Trophoblast cell (in vitro differentiated cells and primary cell): Measurements from ENCODE around the gene CMTM6.

Experiments
- DNase-seq, 2 donors: peaks; one replicate each; pipeline ENCODE4 v3.0.0-alpha.2; 2016
- H2AFZ ChIP-seq: 2 replicates; pipeline ENCODE4 v1.6.1; 2013; ENCODE audit warnings: low read length, moderate library complexity, mild to moderate bottlenecking; ENCODE audit not compliant: insufficient read depth, poor library complexity
- H2AK5ac ChIP-seq: 2 replicates; pipeline ENCODE4 v1.6.1; 2013; ENCODE audit warnings: mild to moderate bottlenecking, low read length
- H2BK120ac ChIP-seq: 2 replicates; pipeline ENCODE4 v1.6.1; 2013; ENCODE audit warnings: low read length, mild to moderate bottlenecking, moderate library complexity; ENCODE audit not compliant: insufficient read depth, poor library complexity
- H2BK12ac ChIP-seq: 2 replicates; pipeline ENCODE4 v1.6.1; 2013; ENCODE audit warnings: mild to moderate bottlenecking, low read length, moderate library complexity
- H2BK5ac ChIP-seq: 2 replicates; pipeline ENCODE4 v1.6.1; 2013; ENCODE audit warnings: low read length, low read depth, moderate library complexity, mild to moderate bottlenecking; ENCODE audit not compliant: poor library complexity
- H3K14ac ChIP-seq: 2 replicates; pipeline ENCODE4 v1.6.1; 2013; ENCODE audit warnings: mild to moderate bottlenecking, low read length
- H3K18ac ChIP-seq: 2 replicates; pipeline ENCODE4 v1.6.1; 2013; ENCODE audit warnings: mild to moderate bottlenecking, low read length
- H3K23ac ChIP-seq: 2 replicates; pipeline ENCODE4 v1.6.1; 2013; ENCODE audit warnings: low read length
- H3K27ac ChIP-seq: 2 replicates; pipeline ENCODE4 v1.5.1; 2013; ENCODE audit warnings: low read depth, mild to moderate bottlenecking, inconsistent platforms, low read length, moderate library complexity
- H3K27me3 ChIP-seq: 2 replicates; pipeline ENCODE4 v1.6.1; 2013; ENCODE audit warnings: inconsistent platforms, mild to moderate bottlenecking, low read length, moderate library complexity; ENCODE audit not compliant: insufficient read depth
- H3K36me3 ChIP-seq, 2 experiments: 1 replicate in 1 of 2; 2 replicates in 1 of 2; pipeline ENCODE4 v1.6.1; 2013; ENCODE audit warnings: low read length in 2 of 2, mild to moderate bottlenecking in 2 of 2, moderate library complexity in 1 of 2; ENCODE audit not compliant: insufficient read depth in 2 of 2, control insufficient read depth in 1 of 2
- H3K4ac ChIP-seq: 2 replicates; pipeline ENCODE4 v1.6.1; 2013; ENCODE audit warnings: low read depth, mild to moderate bottlenecking, low read length, moderate library complexity
- H3K4me1 ChIP-seq, 2 experiments: 1 replicate in 1 of 2; 2 replicates in 1 of 2; pipeline ENCODE4 v1.6.1; 2013; ENCODE audit warnings: low read length in 2 of 2, mild to moderate bottlenecking in 2 of 2, moderate library complexity in 1 of 2; ENCODE audit not compliant: insufficient read depth in 2 of 2, control insufficient read depth in 1 of 2
- H3K4me2 ChIP-seq: 2 replicates; pipeline ENCODE4 v1.6.1; 2013; ENCODE audit warnings: inconsistent platforms, mild to moderate bottlenecking, low read length, moderate library complexity
- H3K4me3 ChIP-seq: 2 replicates; pipeline ENCODE4 v1.5.1; 2013; ENCODE audit warnings: mild to moderate bottlenecking, low read depth, low read length, inconsistent platforms
- H3K79me1 ChIP-seq: one replicate; pipeline ENCODE4 v1.6.1; 2013; ENCODE audit warnings: low read length
- H3K79me2 ChIP-seq: 2 replicates; pipeline ENCODE4 v1.6.1; 2013; ENCODE audit warnings: low read length, mild to moderate bottlenecking; ENCODE audit not compliant: control insufficient read depth, insufficient read depth, poor library complexity
- H3K9ac ChIP-seq: 2 replicates; pipeline ENCODE4 v1.6.1; 2013; ENCODE audit warnings: mild to moderate bottlenecking, low read length
- H3K9me3 ChIP-seq: 2 replicates; pipeline ENCODE4 v1.6.1; 2013; ENCODE audit warnings: low read depth, mild to moderate bottlenecking, control low read depth, inconsistent platforms, low read length; ENCODE audit not compliant: insufficient read depth
- H4K12ac ChIP-seq: 2 replicates; pipeline ENCODE4 v1.6.1; 2013; ENCODE audit warnings: low read depth, mild to moderate bottlenecking, low read length, moderate library complexity
- H4K8ac ChIP-seq: 2 replicates; pipeline ENCODE4 v1.6.1; 2013; ENCODE audit warnings: low read depth, mild to moderate bottlenecking, low read length, moderate library complexity
- H4K91ac ChIP-seq: one replicate; pipeline ENCODE4 v1.6.1; 2013; ENCODE audit warnings: low read depth, mild to moderate bottlenecking, low read length, moderate library complexity
- WGBS: extraction: QIAGEN DNeasy Blood & Tissue Kit; methylation state at CpG from one replicate; pipeline ENCODE4 v1.1.7; 2013; ENCODE audit warnings: missing lambda C conversion rate; ENCODE audit not compliant: insufficient read length, insufficient coverage; ENCODE audit errors: extremely low coverage; 5-methylcytosine and 5-hydroxymethylcytosine counted together

The CMTM6 gene

DNA sequence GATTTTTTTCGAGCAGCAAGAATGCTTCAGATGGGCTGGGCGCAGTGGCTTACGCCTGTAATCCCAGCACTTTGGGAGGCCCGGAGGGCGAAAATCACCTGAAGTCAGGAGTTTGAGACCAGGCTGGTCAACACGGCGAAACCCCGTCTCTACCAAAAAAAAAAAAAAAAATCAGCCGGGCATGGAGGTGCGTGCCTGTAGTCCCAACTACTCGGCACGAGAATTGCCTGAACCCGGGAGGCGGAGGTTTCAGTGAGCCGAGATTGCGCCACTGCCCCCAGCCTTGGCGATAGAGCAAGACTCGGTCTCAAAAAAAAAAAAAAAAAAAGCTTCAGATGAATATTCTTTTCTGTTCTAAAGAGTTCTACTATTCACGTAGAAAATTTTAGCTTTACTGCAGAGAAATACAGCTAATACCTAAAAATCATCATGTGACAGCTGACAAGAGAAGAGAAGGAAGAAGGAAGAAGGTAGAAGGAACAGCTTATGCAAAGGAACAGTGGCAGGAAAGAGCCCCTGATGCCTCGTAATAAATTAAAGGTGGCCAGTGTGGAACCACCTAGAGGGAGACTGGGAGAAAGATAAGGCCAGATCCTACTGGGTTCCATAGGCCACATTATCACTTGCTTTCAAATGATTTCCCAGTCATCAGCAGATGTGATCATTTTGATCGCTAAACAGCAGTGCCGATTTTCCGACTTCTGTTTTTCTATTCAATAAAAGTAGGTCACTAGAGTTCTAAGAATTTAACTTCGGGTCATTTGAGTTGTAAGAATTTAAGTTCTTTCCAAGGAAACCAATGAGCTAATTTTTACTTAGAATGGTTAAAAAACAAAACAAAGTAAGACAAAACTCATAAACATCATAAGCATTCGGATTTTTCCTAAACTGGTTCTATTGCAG lies 1.5 kb downstream of the CMTM6 start:
- no peak overlapping the region for H4K91ac ChIP-seq
- no peak overlapping the region for H3K18ac ChIP-seq
- WGBS: no CpG with 5 or more reads among the region's 25 CpGs
- H3K9me3 ChIP-seq: peaks cover 2% of the 10 kb centered on the region
- H2BK12ac ChIP-seq: no peak overlapping the region
- peak; percentile 47 to 61 for DNase-seq
- H3K79me2 ChIP-seq: peaks cover 5% of the 10 kb centered on the region
- peaks cover 2 to 3% of the 10 kb centered on the region in 2 experiments for H3K4me1 ChIP-seq
- no peak overlapping the region for H2BK5ac ChIP-seq
- H3K36me3 ChIP-seq: no peaks in the 10 kb centered on the region
- no peaks in the 10 kb centered on the region for H3K27me3 ChIP-seq
- no peak overlapping the region for H3K14ac ChIP-seq
- H3K79me1 ChIP-seq: peaks cover 4% of the 10 kb centered on the region
- no peak overlapping the region for H4K12ac ChIP-seq
- H3K4me3 ChIP-seq: no peak overlapping the region
- no peak overlapping the region for H3K4me2 ChIP-seq
- H3K9ac ChIP-seq: no peak overlapping the region
- H3K4ac ChIP-seq: peak overlapping the region; percentile 94
- no peak overlapping the region for H2AK5ac ChIP-seq
- H3K23ac ChIP-seq: no peak overlapping the region
- no peak overlapping the region for H2AFZ ChIP-seq
- no peak overlapping the region for H2BK120ac ChIP-seq
- no peak overlapping the region for H3K27ac ChIP-seq
- no peak overlapping the region for H4K8ac ChIP-seq

DNA sequence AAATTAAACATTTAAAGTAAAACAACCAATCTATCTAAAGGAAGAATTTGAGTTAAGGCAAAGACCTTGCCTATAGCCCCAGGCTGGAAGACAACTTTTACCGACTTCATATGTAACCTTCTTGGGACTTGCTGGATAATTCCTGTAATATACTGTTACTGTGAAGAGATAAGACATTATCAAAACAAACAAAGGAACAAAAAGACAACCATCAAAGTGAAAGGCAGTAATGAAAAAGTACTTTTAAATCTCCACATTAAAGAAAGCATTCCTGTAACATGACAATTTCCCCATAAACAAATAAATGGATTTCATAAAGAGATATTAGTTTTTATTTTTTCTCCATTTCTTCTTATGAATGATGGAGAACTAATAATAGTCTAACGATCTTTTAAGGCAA lies 2.4 kb downstream of the CMTM6 start:
- peaks cover 3 to 5% of the 10 kb centered on the region in 2 experiments for H3K4me1 ChIP-seq
- DNase-seq: no peak
- no CpG with 5 or more reads among the region's 2 CpGs for WGBS

DNA sequence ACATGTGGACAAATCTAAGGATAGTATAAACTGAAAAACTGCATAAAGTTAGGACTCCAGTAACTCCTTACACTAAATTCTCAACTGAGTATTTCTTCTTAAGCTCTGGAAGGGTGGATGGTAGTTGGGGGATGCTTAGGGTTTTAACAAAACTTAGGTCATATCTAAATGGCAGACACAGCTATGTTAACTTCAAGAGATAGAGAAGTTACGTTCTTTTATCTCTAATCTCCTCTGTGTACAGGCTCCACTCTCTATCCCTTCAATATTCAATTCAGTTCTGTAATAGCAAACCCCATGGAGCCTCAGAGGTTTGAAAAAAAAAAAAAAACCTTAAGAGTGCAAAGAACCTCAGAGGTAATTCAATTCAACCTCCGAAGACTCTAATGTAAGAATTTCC lies 3.1 kb downstream of the CMTM6 start:
- Histone ChIP-seq H3K9me3 (peaks cover 2% of the 10 kb centered on the region), H2AFZ (no peak overlapping the region), H3K79me1 (peaks cover 4% of the 10 kb centered on the region), H3K4ac (no peak overlapping the region), H4K8ac (no peak overlapping the region), H2BK5ac (no peak overlapping the region), H3K4me1 (peaks cover 3 to 5% of the 10 kb centered on the region in 2 experiments), H2BK120ac (no peak overlapping the region), H3K4me2 (no peak overlapping the region), H3K36me3 (no peaks in the 10 kb centered on the region), H3K18ac (no peak overlapping the region), H3K23ac (no peak overlapping the region), H3K27ac (no peak overlapping the region), H3K4me3 (no peak overlapping the region), H4K12ac (no peak overlapping the region), H3K27me3 (no peaks in the 10 kb centered on the region), H3K9ac (no peak overlapping the region), H2BK12ac (no peak overlapping the region), H4K91ac (no peak overlapping the region), H3K14ac (no peak overlapping the region), H2AK5ac (no peak overlapping the region), H3K79me2 (peaks cover 5% of the 10 kb centered on the region)
- DNase-seq: no peak
- no CpG with 5 or more reads among the region's 2 CpGs for WGBS

More for the DNA sequence above, 2.4 kb downstream of the CMTM6 start:
- Histone ChIP-seq H4K91ac (no peak overlapping the region), H3K79me2 (peaks cover 5% of the 10 kb centered on the region), H3K9ac (no peak overlapping the region), H2BK5ac (no peak overlapping the region), H3K18ac (no peak overlapping the region), H2AK5ac (no peak overlapping the region), H3K9me3 (peaks cover 2% of the 10 kb centered on the region), H2BK12ac (no peak overlapping the region), H3K27ac (no peak overlapping the region), H4K12ac (no peak overlapping the region), H2BK120ac (no peak overlapping the region), H3K4ac (no peak overlapping the region), H3K36me3 (no peaks in the 10 kb centered on the region), H3K4me3 (no peak overlapping the region), H3K23ac (no peak overlapping the region), H2AFZ (no peak overlapping the region), H3K4me2 (no peak overlapping the region), H4K8ac (no peak overlapping the region), H3K14ac (no peak overlapping the region), H3K27me3 (no peaks in the 10 kb centered on the region), H3K79me1 (peaks cover 4% of the 10 kb centered on the region)

DNA sequence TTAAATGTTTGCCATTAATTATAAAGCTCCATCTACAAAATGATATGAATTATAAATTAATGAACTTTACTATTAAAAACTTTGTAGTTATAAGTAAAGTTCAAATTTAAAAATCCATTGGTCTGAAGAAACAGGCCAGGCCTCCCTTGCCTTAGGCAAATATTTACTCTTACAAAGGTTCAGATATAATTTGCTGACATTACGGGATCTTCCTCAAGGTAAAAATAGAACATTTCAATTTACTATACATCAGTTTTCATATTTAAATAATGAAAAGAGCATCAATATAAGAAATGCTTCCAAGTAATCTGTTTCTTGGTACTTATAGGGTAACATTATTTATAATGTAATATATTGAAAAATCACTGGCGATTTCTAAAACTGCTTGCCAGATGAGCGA lies 3.7 kb downstream of the CMTM6 start:
- Histone ChIP-seq H2AFZ (no peak overlapping the region), H2AK5ac (no peak overlapping the region), H2BK12ac (no peak overlapping the region), H3K4me2 (no peak overlapping the region), H3K4ac (no peak overlapping the region), H3K27ac (no peak overlapping the region), H3K9ac (no peak overlapping the region), H3K14ac (no peak overlapping the region), H3K4me3 (no peak overlapping the region), H4K8ac (no peak overlapping the region), H3K23ac (no peak overlapping the region), H4K91ac (no peak overlapping the region), H3K27me3 (no peaks in the 10 kb centered on the region), H3K4me1 (peaks cover 5% of the 10 kb centered on the region in 2 experiments), H3K18ac (no peak overlapping the region), H4K12ac (no peak overlapping the region), H3K9me3 (peaks cover 2% of the 10 kb centered on the region), H3K79me2 (peaks cover 5% of the 10 kb centered on the region), H2BK120ac (no peak overlapping the region), H3K79me1 (peaks cover 4% of the 10 kb centered on the region), H2BK5ac (no peak overlapping the region), H3K36me3 (no peaks in the 10 kb centered on the region)
- no peak for DNase-seq
- no CpG with 5 or more reads among the region's 3 CpGs for WGBS
